Measurements from ENCODE around the gene PLCL1. TPM values are rescaled to one million over a fixed set of nuclear protein-coding genes. Genes with fewer than 3 reads are reported as not detected.

The PLCL1 gene
- total RNA-seq, 1 experiment from 2014 or later, result not detected

DNA sequence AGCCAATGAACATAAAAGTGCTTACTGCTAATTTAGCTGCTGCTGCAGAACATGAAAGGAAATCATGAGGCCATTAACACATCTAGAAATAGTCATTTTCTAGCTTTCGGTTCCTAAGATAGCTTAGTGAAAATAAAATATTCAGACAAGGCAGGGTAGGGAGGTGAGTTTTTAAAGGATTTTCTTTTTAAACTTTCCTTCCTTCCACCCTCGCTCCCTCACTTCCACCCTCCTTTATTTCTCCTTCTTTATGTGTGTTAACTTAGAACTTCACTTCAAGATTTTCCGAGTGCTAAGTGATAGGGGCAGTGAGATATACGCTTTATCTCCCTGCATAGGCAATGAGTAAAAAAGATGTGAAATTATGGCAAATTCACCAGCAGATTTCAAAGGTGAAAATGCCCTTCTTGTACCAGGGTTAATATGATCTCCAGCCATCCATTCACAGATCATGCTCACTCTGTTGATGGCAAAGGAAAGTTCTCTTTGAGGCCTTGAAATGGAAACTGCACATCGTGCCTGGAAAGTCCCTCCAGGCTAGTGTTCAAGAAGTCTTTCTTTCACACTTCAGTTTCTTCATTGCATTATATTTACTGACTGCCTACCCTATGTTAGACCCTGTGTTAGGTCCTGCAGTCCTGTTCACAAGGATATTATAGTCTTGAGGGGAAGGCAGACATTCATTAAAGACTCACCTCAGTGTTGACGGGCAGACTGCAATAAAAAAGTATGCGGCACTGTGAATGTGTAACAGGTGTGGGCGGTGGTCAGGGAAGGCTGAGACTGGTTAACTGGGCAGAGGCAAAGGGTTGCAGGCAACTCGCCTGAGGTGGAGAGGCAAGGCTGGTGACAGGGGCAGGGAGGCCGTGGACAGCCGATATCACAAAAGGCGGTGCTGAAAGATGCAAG lies 200.8 kb downstream of the PLCL1 start:
- BruUV-seq (replicated peaks), result no TSS peak
- CTCF ChIA-PET, result no interaction called here
- Histone ChIP-seq H3K4me3 (no peak overlapping the region), H3K9me3 (ENCODE audit: insufficient read depth, low read depth) (no peaks in the 10 kb centered on the region), H3K79me2 (ENCODE audit: low read depth) (no peaks in the 10 kb centered on the region), H3K4me1 (replicated peaks; ENCODE audit: insufficient read depth) (no peaks in the 10 kb centered on the region), H3K27ac (no peak overlapping the region), H3K4me2 (no peak overlapping the region), H3F3A (ENCODE audit: insufficient read depth, low read depth) (no peaks in the 10 kb centered on the region), H3K36me3 (ENCODE audit: low read depth) (no peaks in the 10 kb centered on the region), H3K27me3 (ENCODE audit: insufficient read depth, low read depth) (no peaks in the 10 kb centered on the region), H2AFZ (no peak overlapping the region), H3K9me2 (ENCODE audit: insufficient read depth) (no peaks in the 10 kb centered on the region), H4K20me1 (ENCODE audit: insufficient read depth) (no peaks in the 10 kb centered on the region)
- intact Hi-C loops (cut with micrococcal nuclease; ENCODE audit: unreplicated experiment), result no loop called here
- DNase-seq, result no peak
- no peak for TF ChIP-seq EZH2 (IDR thresholded peaks at IDR 0.05; ENCODE audit: low read depth)
- TF ChIP-seq, protein P1, sequence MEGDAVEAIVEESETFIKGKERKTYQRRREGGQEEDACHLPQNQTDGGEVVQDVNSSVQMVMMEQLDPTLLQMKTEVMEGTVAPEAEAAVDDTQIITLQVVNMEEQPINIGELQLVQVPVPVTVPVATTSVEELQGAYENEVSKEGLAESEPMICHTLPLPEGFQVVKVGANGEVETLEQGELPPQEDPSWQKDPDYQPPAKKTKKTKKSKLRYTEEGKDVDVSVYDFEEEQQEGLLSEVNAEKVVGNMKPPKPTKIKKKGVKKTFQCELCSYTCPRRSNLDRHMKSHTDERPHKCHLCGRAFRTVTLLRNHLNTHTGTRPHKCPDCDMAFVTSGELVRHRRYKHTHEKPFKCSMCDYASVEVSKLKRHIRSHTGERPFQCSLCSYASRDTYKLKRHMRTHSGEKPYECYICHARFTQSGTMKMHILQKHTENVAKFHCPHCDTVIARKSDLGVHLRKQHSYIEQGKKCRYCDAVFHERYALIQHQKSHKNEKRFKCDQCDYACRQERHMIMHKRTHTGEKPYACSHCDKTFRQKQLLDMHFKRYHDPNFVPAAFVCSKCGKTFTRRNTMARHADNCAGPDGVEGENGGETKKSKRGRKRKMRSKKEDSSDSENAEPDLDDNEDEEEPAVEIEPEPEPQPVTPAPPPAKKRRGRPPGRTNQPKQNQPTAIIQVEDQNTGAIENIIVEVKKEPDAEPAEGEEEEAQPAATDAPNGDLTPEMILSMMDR (conservative IDR thresholded peaks at IDR 0.05), result no peak
- POLR2A ChIA-PET (ENCODE audit: unreplicated experiment), result no interaction called here

DNA sequence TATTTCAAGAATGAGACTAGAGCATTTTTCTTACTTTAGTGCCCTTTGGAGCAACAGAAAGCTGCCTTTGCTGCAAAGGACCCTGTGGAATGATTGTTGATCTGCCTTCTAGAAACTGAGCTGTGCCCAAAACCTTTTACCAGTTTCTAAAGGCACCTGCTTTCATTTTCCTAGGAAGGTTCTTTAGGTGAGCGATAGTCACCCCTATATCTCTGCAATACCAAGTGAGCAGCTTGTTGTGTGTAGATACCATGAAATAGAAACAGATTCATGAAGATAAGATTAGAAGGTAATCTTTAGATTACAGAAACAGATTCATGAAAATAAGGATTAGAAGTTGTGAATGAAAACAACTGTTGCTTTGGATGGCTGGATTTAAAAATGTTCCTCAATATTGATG lies 202.3 kb downstream of the PLCL1 start:
- no peaks in the 10 kb centered on the region for H3K9me3 ChIP-seq (ENCODE audit: insufficient read depth, low read depth)
- no peak for DNase-seq
- ChIA-PET POLR2A (ENCODE audit: unreplicated experiment) (no interaction called here), CTCF (no interaction called here)
- H3K79me2 ChIP-seq (ENCODE audit: low read depth), result no peaks in the 10 kb centered on the region
- H3K36me3 ChIP-seq (ENCODE audit: low read depth), result no peaks in the 10 kb centered on the region
- no peak for TF ChIP-seq EZH2 (IDR thresholded peaks at IDR 0.05; ENCODE audit: low read depth)
- TF ChIP-seq, protein P1 (conservative IDR thresholded peaks at IDR 0.05), result no peak
- no peak overlapping the region for H3K4me2 ChIP-seq
- intact Hi-C loops (cut with micrococcal nuclease; ENCODE audit: unreplicated experiment), result no loop called here
- no peaks in the 10 kb centered on the region for H3K9me2 ChIP-seq (ENCODE audit: insufficient read depth)
- no peaks in the 10 kb centered on the region for H4K20me1 ChIP-seq (ENCODE audit: insufficient read depth)
- no peak overlapping the region for H3K27ac ChIP-seq
- H3K4me3 ChIP-seq, result no peak overlapping the region
- no peaks in the 10 kb centered on the region for H3K4me1 ChIP-seq (replicated peaks; ENCODE audit: insufficient read depth)
- no peaks in the 10 kb centered on the region for H3K27me3 ChIP-seq (ENCODE audit: insufficient read depth, low read depth)
- BruUV-seq (replicated peaks), result no TSS peak
- H3F3A ChIP-seq (ENCODE audit: insufficient read depth, low read depth), result no peaks in the 10 kb centered on the region
- no peak overlapping the region for H2AFZ ChIP-seq

DNA sequence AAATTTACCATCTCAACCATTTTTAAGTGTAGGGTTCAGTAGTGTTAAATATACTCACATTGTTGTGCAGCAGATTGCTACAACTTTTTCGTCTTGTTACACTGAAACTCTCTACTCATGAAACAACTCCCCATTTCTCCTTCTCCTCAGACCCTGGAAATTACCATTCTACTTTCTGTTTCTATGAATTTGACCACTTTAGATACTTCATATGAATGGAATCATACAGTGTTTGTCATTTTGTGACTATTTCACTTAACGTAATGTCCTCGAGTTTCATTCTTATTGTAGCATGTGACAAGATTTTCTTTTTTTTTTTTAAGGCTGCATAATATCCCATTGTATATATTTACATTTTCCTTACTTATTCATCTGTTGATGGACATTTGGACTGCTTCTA lies 203.8 kb downstream of the PLCL1 start:
- no peak overlapping the region for H3K4me2 ChIP-seq
- no peaks in the 10 kb centered on the region for H4K20me1 ChIP-seq (ENCODE audit: insufficient read depth)
- TF ChIP-seq, protein P1 (conservative IDR thresholded peaks at IDR 0.05), result no peak
- TF ChIP-seq EZH2 (IDR thresholded peaks at IDR 0.05; ENCODE audit: low read depth), result no peak
- H3K4me3 ChIP-seq, result no peak overlapping the region
- H2AFZ ChIP-seq, result no peak overlapping the region
- no peaks in the 10 kb centered on the region for H3K9me2 ChIP-seq (ENCODE audit: insufficient read depth)
- ChIA-PET POLR2A (ENCODE audit: unreplicated experiment) (no interaction called here), CTCF (no interaction called here)
- DNase-seq, result no peak
- H3F3A ChIP-seq (ENCODE audit: insufficient read depth, low read depth), result no peaks in the 10 kb centered on the region
- H3K27ac ChIP-seq, result no peak overlapping the region
- H3K4me1 ChIP-seq (replicated peaks; ENCODE audit: insufficient read depth), result no peaks in the 10 kb centered on the region
- intact Hi-C loops (cut with micrococcal nuclease; ENCODE audit: unreplicated experiment), result no loop called here
- no peaks in the 10 kb centered on the region for H3K79me2 ChIP-seq (ENCODE audit: low read depth)
- H3K9me3 ChIP-seq (ENCODE audit: insufficient read depth, low read depth), result no peaks in the 10 kb centered on the region
- no peaks in the 10 kb centered on the region for H3K36me3 ChIP-seq (ENCODE audit: low read depth)
- H3K27me3 ChIP-seq (ENCODE audit: insufficient read depth, low read depth), result no peaks in the 10 kb centered on the region
- no TSS peak for BruUV-seq (replicated peaks)

Measured in PC-9 (cell line).